GM19467 (cell line): ENCODE results near the gene MACROD2.
A peak's percentile ranks its signal among the peaks of the same experiment; 100 is the strongest.

Source experiments
- ATAC-seq: cut with Tn5 transposase; IDR thresholded peaks from one replicate; pipeline ENCODE4 v1.9.1; 2021; ENCODE audit warnings: mild to moderate bottlenecking, moderate library complexity; ENCODE audit not compliant: unreplicated experiment

The MACROD2 gene

DNA sequence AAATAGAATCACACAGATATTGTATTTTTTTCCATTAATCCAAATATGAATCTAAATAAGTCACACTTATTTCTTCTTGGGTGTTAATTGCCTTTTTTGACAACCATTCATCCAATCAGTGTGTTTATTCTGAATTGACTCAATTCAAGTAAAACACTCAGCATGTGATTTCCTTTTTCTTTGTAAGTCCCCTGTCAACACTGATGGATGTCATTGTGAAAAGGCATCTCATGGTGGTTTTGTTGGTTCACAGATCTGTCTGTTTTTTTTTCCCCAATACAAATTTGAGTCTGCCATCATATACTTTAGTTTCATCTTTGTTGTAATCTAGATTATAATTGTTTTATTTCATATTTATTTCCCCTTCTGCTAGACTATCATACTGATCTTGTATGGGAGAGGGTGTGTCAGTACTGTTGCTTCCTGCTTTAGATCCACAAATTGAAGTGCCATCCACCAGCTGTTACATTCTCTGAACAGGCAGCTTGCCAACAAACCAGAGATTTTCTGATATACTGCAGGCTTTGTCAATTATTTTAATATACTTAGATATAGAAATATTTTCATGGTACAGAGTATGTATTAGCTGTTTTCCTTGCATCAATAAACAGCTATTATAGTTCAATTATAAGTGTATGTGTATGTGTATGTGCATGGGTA is 406.3 kb downstream of the MACROD2 start:
- no peak for ATAC-seq

- ATAC-seq = no peak
Measured at GRCh38 chr20:14404515-14404914, 409.2 kb downstream of the MACROD2 start.

DNA sequence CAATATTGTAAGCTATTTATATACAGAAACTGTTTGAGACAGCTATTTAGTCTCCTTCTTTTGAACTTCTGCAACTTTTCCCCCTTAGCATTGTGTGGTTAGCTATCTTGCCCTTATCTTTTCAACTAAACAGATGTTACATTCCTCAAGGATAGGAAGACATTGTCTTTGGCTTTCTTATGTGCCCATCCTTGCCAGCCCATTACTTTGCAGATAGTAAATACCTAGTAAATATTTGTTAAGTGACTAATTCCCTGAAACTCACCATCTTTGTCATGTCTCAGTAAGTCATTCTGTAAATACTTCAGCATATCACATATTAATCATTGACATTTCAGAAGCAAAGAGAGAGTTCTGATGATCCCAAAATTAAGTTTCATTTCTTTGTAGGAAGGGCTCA is 411.2 kb downstream of the MACROD2 start:
- ATAC-seq = peak; percentile 50

GRCh38 chr20:14407336-14407735 is 412.0 kb downstream of the MACROD2 start:
- ATAC-seq = no peak

DNA sequence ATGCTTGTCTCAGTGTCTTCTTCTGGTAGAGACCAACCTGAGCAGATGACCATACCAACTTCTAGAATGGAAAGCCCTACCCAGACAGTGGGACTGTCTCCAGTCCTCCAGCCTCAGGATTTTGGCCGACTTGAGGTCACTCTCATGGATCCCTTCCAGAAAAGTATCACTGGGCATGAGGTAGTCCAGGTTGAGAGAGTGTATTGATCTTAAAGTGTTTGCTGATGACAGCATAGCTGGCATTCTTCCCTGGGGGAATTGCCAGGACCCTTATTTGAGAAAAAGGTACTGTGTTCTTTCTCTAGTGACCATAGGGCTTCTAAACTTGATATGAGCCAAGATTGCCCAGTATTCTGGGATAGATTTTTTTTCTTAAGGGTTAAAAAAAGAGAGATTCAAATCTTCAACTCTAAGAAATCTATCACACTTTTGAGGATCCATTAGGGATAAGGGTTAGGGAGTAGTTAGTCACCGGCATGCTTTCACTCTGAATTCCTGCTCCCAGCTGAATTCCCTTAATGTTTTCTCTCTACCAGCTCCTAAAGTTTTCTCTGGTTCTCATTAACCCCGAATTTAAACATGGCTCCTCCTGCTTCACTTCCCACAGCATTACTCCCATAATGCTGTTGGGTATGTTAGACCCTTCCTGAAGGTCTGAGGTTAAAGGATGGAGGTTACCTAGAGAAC is 415.7 kb downstream of the MACROD2 start:
- no peak for ATAC-seq

DNA sequence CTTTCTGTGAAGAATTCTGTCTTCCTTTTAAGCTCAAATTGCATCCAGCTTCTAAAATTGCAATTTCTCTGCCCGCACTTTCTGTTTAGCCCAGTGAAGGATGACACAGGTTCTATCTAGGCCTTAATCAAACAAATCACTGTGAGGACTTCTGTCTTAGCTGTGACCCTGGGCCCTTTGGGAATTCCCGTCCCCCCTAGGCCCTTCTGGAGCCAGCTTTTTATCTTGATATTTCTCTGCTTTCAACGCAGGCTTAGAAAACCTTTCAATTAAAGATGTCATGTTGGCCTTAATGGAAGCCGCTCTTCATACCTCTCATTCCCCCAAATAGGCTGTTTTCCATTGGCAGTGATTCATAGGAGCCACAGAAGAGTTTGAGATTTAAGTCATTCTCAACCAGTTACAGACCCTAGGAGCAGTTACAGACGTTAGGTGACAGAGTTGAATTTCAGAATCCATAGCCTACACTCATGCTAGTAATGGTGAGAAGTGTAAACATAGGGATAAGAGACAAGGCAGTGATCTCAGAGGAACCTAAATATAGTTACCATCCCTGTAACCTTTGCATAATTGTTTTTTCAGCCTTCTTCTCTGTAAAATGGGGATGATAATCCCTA is 416.9 kb downstream of the MACROD2 start:
- ATAC-seq = no peak

- ATAC-seq = no peak
Measured at GRCh38 chr20:14413835-14414234, 418.5 kb downstream of the MACROD2 start.

DNA sequence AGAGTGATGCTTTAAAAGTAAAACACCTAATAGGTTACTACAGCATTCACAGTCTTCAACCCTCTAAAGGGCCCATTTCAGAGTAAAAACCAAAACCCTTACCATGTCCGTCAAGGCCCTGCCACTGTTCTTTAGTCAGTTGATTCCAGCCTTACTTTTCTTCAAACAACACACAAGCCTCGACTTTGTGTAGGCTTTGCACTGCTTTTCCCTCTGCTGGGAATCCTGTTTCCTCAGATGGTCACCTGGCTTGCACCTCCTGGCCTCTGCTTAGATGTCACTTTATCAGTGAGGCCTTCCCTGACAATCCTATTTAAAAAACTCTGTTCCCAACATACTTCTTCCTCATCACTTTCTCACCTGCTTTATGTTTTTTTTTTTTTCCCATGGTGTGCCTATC is 419.2 kb downstream of the MACROD2 start:
- ATAC-seq = no peak

GRCh38 chr20:14415467-14415866 is 420.2 kb downstream of the MACROD2 start:
- ATAC-seq = no peak

- ATAC-seq = no peak
Measured at GRCh38 chr20:14418376-14418775, 423.1 kb downstream of the MACROD2 start.

DNA sequence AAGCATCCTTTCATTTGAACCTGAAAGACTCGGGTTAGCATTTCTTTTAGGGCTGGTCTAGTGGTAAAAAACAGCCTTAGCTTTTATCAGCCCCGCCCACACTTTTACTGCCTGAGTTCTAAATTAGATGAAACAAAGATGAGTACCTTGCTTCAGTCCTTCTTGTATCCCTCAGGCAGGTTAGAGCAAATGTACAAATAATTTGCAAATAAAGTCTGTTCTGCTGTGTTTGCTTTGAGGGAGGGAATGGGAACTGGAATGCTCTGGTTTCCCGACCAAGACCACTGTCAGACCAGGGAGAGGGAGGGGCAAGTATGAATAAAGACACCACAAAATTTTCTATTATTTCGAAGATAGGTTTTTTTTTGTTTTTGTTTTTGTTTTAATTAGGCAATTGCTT is 427.6 kb downstream of the MACROD2 start:
- no peak for ATAC-seq

- no peak for ATAC-seq
Measured at GRCh38 chr20:14431568-14431967, 436.3 kb downstream of the MACROD2 start.

- no peak for ATAC-seq
Measured at GRCh38 chr20:14432085-14432484, 436.8 kb downstream of the MACROD2 start.

DNA sequence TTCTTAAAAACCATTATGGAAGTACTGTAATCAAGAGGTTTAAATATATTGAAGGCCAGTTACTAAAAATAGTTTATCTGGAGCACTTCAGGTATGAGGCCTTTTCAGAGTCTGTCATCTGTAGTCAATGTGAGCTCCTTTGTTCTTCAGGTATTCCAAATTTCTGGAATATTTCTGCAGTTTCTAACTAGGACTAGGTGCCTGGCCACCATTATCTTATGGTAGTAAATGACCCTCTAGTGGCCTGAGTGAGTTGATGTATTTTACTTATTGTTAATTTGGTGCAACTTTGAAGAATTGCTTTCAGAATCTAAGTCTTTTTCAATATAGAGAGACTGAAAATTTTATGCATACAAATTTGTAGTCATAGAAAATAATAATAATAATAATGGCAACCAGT is 437.3 kb downstream of the MACROD2 start:
- ATAC-seq = no peak

DNA sequence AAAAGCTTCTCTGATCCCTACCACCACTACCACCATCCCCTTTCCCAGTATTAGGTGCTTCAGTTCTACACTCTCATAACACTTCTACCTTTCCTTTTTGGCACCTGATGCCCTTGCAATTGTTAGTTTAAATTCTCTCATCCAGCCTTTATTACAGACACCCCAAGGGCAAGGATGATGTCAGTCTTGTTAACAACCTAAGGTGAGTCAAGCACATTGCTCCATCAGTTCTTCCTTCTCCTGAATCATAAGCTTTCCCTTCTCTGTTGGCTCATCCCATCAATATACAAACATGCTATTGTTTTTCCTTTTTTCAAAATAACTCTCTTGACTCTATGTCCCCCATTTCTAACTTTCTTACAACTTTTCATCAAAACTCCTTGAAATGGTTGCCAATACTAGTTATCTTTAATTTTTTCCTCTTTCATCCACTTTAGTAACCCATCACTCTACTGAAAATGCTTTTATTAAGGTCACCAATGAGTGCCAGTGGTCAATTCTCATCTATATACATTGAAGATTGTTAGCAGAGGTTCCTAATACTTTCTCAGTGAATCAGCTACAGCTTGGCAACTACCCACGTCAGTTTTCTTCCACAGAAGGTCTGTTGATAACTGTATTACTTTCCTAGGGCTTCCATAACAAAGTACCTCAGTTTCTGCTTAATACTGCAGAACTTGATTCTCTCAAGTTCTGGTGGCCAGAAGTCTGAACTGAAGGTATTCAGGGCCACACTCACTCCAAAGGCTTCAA is 439.2 kb downstream of the MACROD2 start:
- no peak for ATAC-seq

GRCh38 chr20:14441201-14441600 is 445.9 kb downstream of the MACROD2 start:
- ATAC-seq = no peak

DNA sequence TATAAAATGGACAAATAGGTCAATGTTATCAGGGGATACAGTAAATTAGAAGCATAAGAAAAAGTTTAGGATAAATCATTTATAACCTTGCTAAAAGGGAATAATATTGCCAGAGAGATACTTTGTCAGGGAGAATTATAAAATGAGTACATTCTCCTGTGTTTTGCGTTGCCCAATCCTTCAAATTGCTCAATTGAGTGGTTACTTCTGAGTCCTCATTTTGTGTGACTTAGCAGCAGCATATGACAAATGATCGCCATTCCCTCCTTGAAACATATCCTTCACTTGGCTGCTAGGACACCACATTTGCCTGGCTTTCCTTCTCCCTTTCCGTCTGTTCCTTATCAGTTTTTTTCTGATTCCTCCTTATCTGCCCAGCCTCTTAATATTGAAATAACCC is 448.8 kb downstream of the MACROD2 start:
- ATAC-seq = no peak

GRCh38 chr20:14445310-14445709 is 450.0 kb downstream of the MACROD2 start:
- no peak for ATAC-seq

- no peak for ATAC-seq
Measured at GRCh38 chr20:14445902-14446301, 450.6 kb downstream of the MACROD2 start.

- no peak for ATAC-seq
Measured at GRCh38 chr20:14446446-14446845, 451.1 kb downstream of the MACROD2 start.

DNA sequence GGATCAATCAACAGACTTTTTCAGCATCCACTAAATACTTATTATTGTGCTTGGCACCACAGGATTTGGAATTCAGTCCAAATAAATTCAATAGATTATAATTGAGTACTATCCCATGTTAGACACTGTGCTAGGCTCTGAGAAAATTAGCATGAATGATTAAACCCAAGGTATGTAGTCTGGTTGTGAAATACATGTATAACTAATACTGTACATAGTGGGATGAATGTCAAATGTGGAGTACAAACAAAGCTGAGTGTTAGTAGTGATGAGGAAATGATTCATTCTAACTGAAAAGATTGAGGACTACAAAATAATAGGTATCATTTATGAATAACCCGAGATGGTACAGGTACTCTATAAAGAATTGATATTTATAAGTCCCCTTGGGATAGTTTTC is 454.0 kb downstream of the MACROD2 start:
- no peak for ATAC-seq

DNA sequence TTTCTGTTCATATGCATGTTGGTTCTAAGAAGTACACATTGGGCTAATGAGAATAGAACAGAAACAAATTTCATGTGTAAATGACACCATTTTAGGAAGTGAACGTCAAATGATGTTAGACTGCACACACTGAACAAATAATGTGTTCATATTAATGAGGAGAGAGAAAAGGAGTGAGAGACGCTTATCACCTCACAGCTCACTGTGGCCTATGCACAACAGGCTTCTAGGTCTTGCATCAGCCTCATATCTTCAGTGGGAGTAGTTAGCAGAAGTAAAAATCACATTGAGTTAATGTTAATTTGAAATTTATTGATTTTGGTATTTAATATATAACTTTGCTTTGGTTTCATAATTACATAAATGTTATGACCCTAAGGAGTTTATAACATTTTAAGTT is 454.9 kb downstream of the MACROD2 start:
- ATAC-seq = no peak
